ENCODE measurements around the gene LCE3D. TPM values are rescaled to one million over a fixed set of nuclear protein-coding genes. Genes with fewer than 3 reads are reported as not detected.

The LCE3D gene
- not detected for total RNA-seq

GRCh38 chr1:152580433-152580832 lies at the start of gene LCE3D:
Gene LCE3D, minus strand, starts transcription at chr1:152580516. Its CDS starts 580 bp downstream, at chr1:152579936.

GRCh38 chr1:152622803-152623202 lies 42.5 kb upstream of the LCE3D start, which contains the start of gene LCE3A:
Gene LCE3A, minus strand, starts transcription at chr1:152623103. Its CDS starts 0 bp downstream, at chr1:152623103.

DNA sequence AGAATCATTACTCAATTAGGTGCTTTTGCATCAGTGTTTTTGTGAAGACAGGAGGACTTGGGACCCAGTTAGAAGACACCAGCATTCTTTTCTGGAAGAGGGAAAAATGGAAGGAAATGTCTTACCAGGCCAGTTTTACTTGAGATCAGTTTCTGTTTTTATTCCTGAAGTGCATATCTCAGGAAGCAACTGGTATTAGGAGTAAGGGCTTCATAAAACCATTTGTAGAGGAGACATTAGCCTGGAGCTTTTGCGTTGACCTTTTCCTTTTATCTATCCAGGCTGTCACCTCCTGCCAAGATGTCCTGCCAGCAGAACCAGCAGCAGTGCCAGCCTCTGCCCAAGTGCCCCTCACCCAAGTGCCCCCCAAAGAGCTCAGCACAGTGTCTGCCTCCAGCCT lies 33.2 kb upstream of the LCE3D start, which contains the start of gene LCE3B:
LCE3B (plus strand) TSS at position 301 of the 400 bp plus-strand sequence; CDS start at position 301, 0 bp downstream.

DNA sequence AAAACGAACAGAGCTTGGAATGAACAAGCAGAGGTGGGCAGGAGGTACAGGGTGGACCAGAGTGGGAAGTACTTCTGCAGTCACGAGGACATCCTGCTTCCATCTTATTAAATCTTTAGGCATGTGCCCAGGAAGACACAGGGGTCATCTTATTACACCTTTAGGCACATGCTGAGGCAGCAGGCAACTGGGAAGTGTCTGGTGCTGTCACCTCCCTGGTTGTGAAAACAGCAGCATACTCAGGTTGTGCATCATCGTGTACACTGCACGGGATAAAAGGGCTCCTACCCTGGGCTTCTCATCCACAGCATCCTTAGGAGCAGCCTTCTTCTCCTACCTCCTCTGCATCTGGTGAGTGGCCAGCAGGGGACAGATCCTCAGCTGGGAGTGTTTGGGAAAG lies 19.6 kb upstream of the LCE3D start, which contains the start of gene LCE3C:
LCE3C (plus strand) TSS at position 301 of the 400 bp plus-strand sequence. CDS start 498 bp downstream, outside the sequence.

GRCh38 chr1:152566681-152567080 lies 13.6 kb downstream of the LCE3D start, which contains the start of gene LCE3E:
Gene LCE3E, minus strand, starts transcription at chr1:152566780. Its CDS starts 572 bp downstream, at chr1:152566208.

Other genes with a start within 250 kb of the LCE3D start
- not detected for gene FLG2, start 220.5 kb downstream of the LCE3D start, total RNA-seq
- not detected for gene CRNN, start 166.3 kb downstream of the LCE3D start, total RNA-seq
- gene LCE5A, start 69.7 kb downstream of the LCE3D start, total RNA-seq = not detected
- not detected for gene CRCT1, start 66.0 kb downstream of the LCE3D start, total RNA-seq
- not detected for gene LCE3E, start 13.7 kb downstream of the LCE3D start, total RNA-seq
- not detected for gene LCE3C, start 19.7 kb upstream of the LCE3D start, total RNA-seq
- gene LCE3B, start 33.3 kb upstream of the LCE3D start, total RNA-seq = not detected
- gene LCE3A, start 42.6 kb upstream of the LCE3D start, total RNA-seq = not detected
- not detected for gene LCE2D, start 82.9 kb upstream of the LCE3D start, total RNA-seq
- gene LCE2C, start 94.8 kb upstream of the LCE3D start, total RNA-seq = not detected
- gene LCE2B, start 105.6 kb upstream of the LCE3D start, total RNA-seq = not detected
- gene LCE2A, start 117.8 kb upstream of the LCE3D start, total RNA-seq = not detected
- gene LCE4A, start 127.6 kb upstream of the LCE3D start, total RNA-seq = not detected
- gene KPRP, start 177.5 kb upstream of the LCE3D start, total RNA-seq = not detected
- gene LCE1F, start 194.6 kb upstream of the LCE3D start, total RNA-seq = not detected
- not detected for gene LCE1E, start 205.7 kb upstream of the LCE3D start, total RNA-seq
- not detected for gene LCE1D, start 216.2 kb upstream of the LCE3D start, total RNA-seq
- gene LCE1C, start 226.1 kb upstream of the LCE3D start, total RNA-seq = not detected
- not detected for gene LCE1B, start 231.5 kb upstream of the LCE3D start, total RNA-seq
- not detected for gene LCE1A, start 247.0 kb upstream of the LCE3D start, total RNA-seq

Data from activated naive CD4-positive, alpha-beta T cell treated with anti-CD3 and anti-CD28 coated beads, Interleukin-2, amount 10 ng/mL, durations not matched to agents 5 hours and 36 hours (primary cell).